ENCODE results near the gene BATF3.
A peak's percentile ranks its signal among the peaks of the same experiment; 100 is the strongest.

GRCh38 chr1:212699104-212699624 is 476 bp downstream of the BATF3 start:
- peak in 9 of 11 experiments; percentile 17 to 76 (median 54) for TF ChIP-seq CTCF (IDR thresholded peaks at IDR 0.05 in 8 of 11, conservative IDR thresholded peaks at IDR 0.05 in 3 of 11)
- TF ChIP-seq POLR2A (IDR thresholded peaks at IDR 0.05): no peak

Measured in spleen (tissue), 7 donors.